ENCODE data around the gene SYNPR. TPM values are rescaled to one million over a fixed set of nuclear protein-coding genes. Genes with fewer than 3 reads are reported as not detected.

SYNPR gene
- total RNA-seq, 1 experiment from 2014 or later: 17.6 TPM

DNA sequence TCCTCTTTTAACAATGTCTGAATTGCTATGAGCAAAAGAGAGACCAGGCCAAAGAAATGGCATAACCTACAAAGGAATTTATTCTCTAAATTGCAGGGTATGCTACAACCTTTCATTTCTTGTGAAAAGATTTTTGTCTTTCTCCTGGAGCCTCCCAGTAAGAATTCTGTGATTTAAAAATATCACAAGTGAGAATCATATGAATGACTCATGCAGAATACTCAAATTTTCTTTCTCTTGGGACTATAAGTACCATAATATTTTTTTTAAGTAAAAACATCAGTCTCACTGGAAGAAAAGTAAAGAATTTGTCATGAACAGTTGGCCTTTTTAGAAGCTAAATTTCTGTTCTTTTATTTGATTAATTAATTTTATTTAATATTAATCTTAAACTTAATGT lies 26.3 kb downstream of the SYNPR start:
- intact Hi-C loops (cut with micrococcal nuclease; ENCODE audit: unreplicated experiment): no loop called here
- no peak for TF ChIP-seq EZH2 (IDR thresholded peaks at IDR 0.05; ENCODE audit: borderline replicate concordance, low read depth, low read length, poor library complexity, severe bottlenecking)
- TF ChIP-seq, protein P1, sequence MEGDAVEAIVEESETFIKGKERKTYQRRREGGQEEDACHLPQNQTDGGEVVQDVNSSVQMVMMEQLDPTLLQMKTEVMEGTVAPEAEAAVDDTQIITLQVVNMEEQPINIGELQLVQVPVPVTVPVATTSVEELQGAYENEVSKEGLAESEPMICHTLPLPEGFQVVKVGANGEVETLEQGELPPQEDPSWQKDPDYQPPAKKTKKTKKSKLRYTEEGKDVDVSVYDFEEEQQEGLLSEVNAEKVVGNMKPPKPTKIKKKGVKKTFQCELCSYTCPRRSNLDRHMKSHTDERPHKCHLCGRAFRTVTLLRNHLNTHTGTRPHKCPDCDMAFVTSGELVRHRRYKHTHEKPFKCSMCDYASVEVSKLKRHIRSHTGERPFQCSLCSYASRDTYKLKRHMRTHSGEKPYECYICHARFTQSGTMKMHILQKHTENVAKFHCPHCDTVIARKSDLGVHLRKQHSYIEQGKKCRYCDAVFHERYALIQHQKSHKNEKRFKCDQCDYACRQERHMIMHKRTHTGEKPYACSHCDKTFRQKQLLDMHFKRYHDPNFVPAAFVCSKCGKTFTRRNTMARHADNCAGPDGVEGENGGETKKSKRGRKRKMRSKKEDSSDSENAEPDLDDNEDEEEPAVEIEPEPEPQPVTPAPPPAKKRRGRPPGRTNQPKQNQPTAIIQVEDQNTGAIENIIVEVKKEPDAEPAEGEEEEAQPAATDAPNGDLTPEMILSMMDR (conservative IDR thresholded peaks at IDR 0.05; ENCODE audit: low read depth, low read length): no peak
- no peaks in the 10 kb centered on the region for H3K9me3 ChIP-seq (ENCODE audit: low read depth, low read length, poor library complexity, severe bottlenecking)
- no peak for DNase-seq (ENCODE audit: low spot score)
- ChIA-PET POLR2A (ENCODE audit: low non-redundant PET) (no interaction called here), CTCF (interaction anchor here (0.6 kb wide), 1 partner anchor 40 kb away, joined by 4 read pairs; no protein-coding TSS in a partner anchor)
- H3K27me3 ChIP-seq (replicated peaks; ENCODE audit: insufficient read depth, low read depth, low read length, poor library complexity): no peaks in the 10 kb centered on the region
- BruUV-seq (replicated peaks): no TSS peak
- no peak overlapping the region for H3K4me3 ChIP-seq (ENCODE audit: low read depth, low read length, poor library complexity, severe bottlenecking)
- no peaks in the 10 kb centered on the region for H3K36me3 ChIP-seq (ENCODE audit: insufficient read depth, low read length, poor library complexity, severe bottlenecking)
- H3K4me1 ChIP-seq (ENCODE audit: insufficient read depth, low read length, poor library complexity, severe bottlenecking): no peaks in the 10 kb centered on the region
- H3K27ac ChIP-seq (ENCODE audit: low read depth, low read length, poor library complexity, severe bottlenecking): no peak overlapping the region

DNA sequence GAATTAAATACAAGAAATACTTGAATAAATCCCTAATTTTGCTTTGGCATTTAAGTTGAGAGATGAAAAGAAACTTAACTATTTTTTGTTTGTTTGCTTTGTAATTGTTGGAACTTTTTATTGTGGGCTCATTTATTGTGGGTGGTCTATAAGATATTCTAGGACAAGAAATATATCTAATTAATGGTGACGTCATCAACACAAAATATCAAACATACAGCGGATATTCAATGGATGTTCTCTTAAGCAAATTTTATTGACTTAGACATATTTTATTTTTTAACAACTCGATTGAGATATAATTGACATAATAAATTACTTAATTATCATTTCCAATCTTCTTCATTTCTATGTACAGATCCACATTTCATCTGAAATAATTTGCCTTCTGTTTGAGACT lies 30.0 kb downstream of the SYNPR start:
- CTCF ChIA-PET: no interaction called here

DNA sequence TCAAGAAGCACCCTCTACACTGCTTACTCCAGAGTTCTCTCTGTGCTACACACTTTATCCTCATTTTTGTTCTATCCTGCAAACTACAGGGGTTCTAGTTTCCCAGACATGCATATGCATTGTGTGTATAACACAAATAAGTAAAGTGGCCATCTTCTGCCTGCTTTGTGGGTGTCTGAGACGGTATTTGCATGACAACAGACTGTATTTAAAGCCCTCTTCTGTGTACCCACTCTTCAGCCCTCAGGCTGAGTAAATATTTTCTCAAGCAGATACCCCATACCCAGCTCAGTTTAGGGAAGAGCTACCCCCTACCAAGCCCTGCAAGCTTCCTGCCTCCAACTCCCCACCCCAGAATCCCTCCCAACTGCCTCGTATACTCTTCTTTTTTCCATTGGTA lies 31.7 kb downstream of the SYNPR start:
- H3K27me3 ChIP-seq (replicated peaks; ENCODE audit: insufficient read depth, low read depth, low read length, poor library complexity): no peaks in the 10 kb centered on the region
- no peak for DNase-seq (ENCODE audit: low spot score)
- H3K4me1 ChIP-seq (ENCODE audit: insufficient read depth, low read length, poor library complexity, severe bottlenecking): no peaks in the 10 kb centered on the region
- no peak overlapping the region for H3K4me3 ChIP-seq (ENCODE audit: low read depth, low read length, poor library complexity, severe bottlenecking)
- H3K27ac ChIP-seq (ENCODE audit: low read depth, low read length, poor library complexity, severe bottlenecking): no peak overlapping the region
- ChIA-PET CTCF (no interaction called here), POLR2A (ENCODE audit: low non-redundant PET) (no interaction called here)
- no peak for TF ChIP-seq EZH2 (IDR thresholded peaks at IDR 0.05; ENCODE audit: borderline replicate concordance, low read depth, low read length, poor library complexity, severe bottlenecking)
- TF ChIP-seq, protein P1 (conservative IDR thresholded peaks at IDR 0.05; ENCODE audit: low read depth, low read length): no peak
- intact Hi-C loops (cut with micrococcal nuclease; ENCODE audit: unreplicated experiment): no loop called here
- no peaks in the 10 kb centered on the region for H3K36me3 ChIP-seq (ENCODE audit: insufficient read depth, low read length, poor library complexity, severe bottlenecking)
- no TSS peak for BruUV-seq (replicated peaks)
- no peaks in the 10 kb centered on the region for H3K9me3 ChIP-seq (ENCODE audit: low read depth, low read length, poor library complexity, severe bottlenecking)

More for the DNA sequence above, 30.0 kb downstream of the SYNPR start:
- no peak overlapping the region for H3K27ac ChIP-seq (ENCODE audit: low read depth, low read length, poor library complexity, severe bottlenecking)
- no peaks in the 10 kb centered on the region for H3K9me3 ChIP-seq (ENCODE audit: low read depth, low read length, poor library complexity, severe bottlenecking)
- no peaks in the 10 kb centered on the region for H3K36me3 ChIP-seq (ENCODE audit: insufficient read depth, low read length, poor library complexity, severe bottlenecking)
- H3K27me3 ChIP-seq (replicated peaks; ENCODE audit: insufficient read depth, low read depth, low read length, poor library complexity): no peaks in the 10 kb centered on the region
- no peak for DNase-seq (ENCODE audit: low spot score)
- TF ChIP-seq, protein P1 (conservative IDR thresholded peaks at IDR 0.05; ENCODE audit: low read depth, low read length): no peak
- no peak for TF ChIP-seq EZH2 (IDR thresholded peaks at IDR 0.05; ENCODE audit: borderline replicate concordance, low read depth, low read length, poor library complexity, severe bottlenecking)
- BruUV-seq (replicated peaks): no TSS peak
- POLR2A ChIA-PET (ENCODE audit: low non-redundant PET): no interaction called here
- no peak overlapping the region for H3K4me3 ChIP-seq (ENCODE audit: low read depth, low read length, poor library complexity, severe bottlenecking)
- no peaks in the 10 kb centered on the region for H3K4me1 ChIP-seq (ENCODE audit: insufficient read depth, low read length, poor library complexity, severe bottlenecking)
- intact Hi-C loops (cut with micrococcal nuclease; ENCODE audit: unreplicated experiment): no loop called here

All from A673 (cell line).